Gastroesophageal sphincter (tissue), 3 donors: ENCODE data around the gene LRRC8C.

Experiments used
- CTCF ChIP-seq, 4 experiments: fragments of 200-600 bp in 2 of 4; fragments of 450-650 bp in 2 of 4; sonication (generic) in 1 of 4; IDR thresholded peaks; one replicate each; pipeline ENCODE4 v1.5.1; 2017 to 2019; ENCODE audit warnings: antibody characterized with exemption in 4 of 4, mild to moderate bottlenecking in 2 of 4, moderate library complexity in 2 of 4
- EP300 ChIP-seq: sonication (generic); formaldehyde crosslinking; IDR thresholded peaks from one replicate; pipeline ENCODE4 v1.6.1; 2017; ENCODE audit warnings: antibody characterized with exemption, mild to moderate bottlenecking
- POLR2A ChIP-seq, 2 donors: fragments of 450-650 bp; IDR thresholded peaks; one replicate each; pipeline ENCODE4 v1.6.1; 2017; ENCODE audit warnings: antibody characterized with exemption in 2 of 2, mild to moderate bottlenecking in 2 of 2, moderate library complexity in 1 of 2
- POLR2AphosphoS5 ChIP-seq: sonication (generic); formaldehyde crosslinking; IDR thresholded peaks from one replicate; pipeline ENCODE4 v1.6.1; 2017; ENCODE audit warnings: antibody characterized with exemption

- TF ChIP-seq CTCF (IDR thresholded peaks at IDR 0.05), result no peak
- TF ChIP-seq POLR2A (IDR thresholded peaks at IDR 0.05), result no peak
- TF ChIP-seq EP300, result no peak
- no peak for TF ChIP-seq POLR2AphosphoS5
Observed at GRCh38 chr1:89669441-89669840, 36.5 kb downstream of the LRRC8C start.
